Subcutaneous adipose tissue (tissue), 4 donors: ENCODE measurements around the gene KLK6. TPM values are rescaled to one million over a fixed set of nuclear protein-coding genes. Genes with fewer than 3 reads are reported as not detected.

Experiments used
- CTCF ChIP-seq: fragments of 450-650 bp; IDR thresholded peaks from one replicate; pipeline ENCODE4 v1.5.1; 2016; ENCODE audit warnings: low read depth, mild to moderate bottlenecking, control low read depth, antibody characterized with exemption, moderate library complexity
- total RNA-seq, 4 donors: library from RNA; depleted of rRNA; stranded (reverse); fragments of >200 nt; gene quantifications; one replicate each; pipeline ENCODE4 v1.1.0, GENCODE V29; 2016

KLK6 gene
- total RNA-seq, 4 donors from 2014 or later, result not detected

DNA sequence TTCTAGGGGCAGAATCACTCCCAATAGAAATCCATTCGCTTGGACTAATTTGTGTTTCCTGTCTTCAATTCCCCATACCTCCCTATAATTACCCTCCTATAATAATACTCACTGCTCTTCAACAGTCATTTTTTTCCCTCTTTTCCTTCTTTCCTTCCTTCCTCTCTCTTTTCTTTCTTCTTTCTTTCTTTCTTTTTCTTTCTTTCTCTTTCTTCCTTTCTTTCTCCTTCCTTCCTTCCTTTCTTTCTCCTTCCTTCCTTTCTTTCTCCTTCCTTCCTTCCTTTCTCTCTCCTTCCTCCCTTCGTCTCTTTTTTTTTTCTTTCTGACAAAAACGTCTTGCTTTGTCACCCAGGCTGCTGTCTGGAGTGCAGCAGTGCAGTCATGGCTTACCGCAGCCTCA is 24.6 kb downstream of the KLK6 start:
- TF ChIP-seq CTCF, result no peak

DNA sequence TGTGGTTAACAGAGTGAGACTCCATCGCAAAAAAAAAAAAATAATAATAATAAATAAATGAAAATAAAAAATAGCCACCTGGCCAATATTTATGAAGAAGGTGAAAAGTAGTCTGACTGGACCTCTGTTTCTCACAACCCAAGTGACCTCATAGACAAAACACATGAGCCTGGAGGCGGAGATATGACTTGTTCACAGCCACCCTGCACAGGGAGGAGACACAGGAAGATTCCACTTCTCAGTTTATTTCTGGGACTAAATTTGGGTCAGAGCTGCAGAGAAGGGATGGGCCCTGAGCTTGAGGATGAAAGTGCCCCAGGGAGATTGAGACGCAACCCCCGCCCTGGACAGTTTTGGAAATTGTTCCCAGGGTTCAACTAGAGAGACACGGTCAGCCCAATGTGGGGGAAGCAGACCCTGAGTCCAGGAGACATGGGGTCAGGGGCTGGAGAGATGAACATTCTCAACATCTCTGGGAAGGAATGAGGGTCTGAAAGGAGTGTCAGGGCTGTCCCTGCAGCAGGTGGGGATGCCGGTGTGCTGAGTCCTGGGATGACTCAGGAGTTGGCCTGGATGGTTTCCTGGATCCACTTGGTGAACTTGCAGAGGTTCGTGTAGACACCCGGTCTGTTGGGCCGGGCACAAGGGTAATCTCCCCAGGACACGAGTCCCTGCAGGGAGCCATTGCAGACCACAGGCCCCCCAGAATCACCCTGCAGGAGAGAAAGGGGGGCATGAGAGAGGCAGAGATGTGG is 26.1 kb downstream of the KLK6 start:
- no peak for TF ChIP-seq CTCF

GRCh38 chr19:50939596-50939995 is 29.8 kb downstream of the KLK6 start:
- TF ChIP-seq CTCF, result no peak

GRCh38 chr19:50933640-50934039 is 35.8 kb downstream of the KLK6 start:
- TF ChIP-seq CTCF, result no peak

DNA sequence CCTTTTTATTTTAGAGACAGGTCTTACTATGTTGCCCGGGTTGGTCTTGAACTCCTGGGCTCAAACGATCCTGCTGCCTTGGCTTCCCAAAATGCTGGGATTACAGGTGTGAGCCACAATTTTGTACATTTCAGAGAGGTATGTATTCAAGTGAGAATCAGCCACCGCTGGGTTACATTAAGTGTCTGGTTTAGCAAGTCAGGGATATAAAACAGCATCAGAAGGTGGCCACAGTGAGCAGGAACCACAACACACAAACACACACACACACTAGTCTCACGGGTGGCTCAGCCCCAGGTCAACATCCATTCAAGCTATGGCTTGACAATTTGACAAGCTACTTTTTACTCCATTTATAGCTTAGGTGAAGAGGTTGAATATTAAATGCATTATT is 36.7 kb downstream of the KLK6 start:
- no peak for TF ChIP-seq CTCF

GRCh38 chr19:50932018-50932689 is 37.2 kb downstream of the KLK6 start:
- TF ChIP-seq CTCF, result no peak

DNA sequence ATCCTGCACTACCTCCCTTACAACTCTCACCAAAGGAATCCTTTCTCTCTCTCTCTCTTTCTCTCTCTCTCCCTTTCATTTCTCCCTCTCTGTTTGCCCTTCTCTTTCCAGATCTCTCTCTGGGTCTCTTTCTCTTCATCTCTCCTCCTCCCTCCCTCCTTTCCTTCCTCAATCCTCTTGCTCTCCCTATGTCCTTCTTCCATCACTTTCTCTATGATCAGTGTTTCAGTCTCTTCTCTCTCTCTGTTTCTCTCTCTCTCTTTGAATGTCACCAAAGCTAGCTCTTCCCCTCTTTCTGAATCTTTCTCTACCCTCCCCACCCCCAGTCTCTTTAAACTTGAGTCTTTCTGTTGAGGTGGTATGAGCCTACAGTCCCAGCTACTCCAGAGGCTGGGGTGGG is 38.4 kb downstream of the KLK6 start:
- no peak for TF ChIP-seq CTCF
